ENCODE data around the gene C5orf58.

Gene C5orf58

GRCh38 chr5:170232786-170233185, at the start of gene C5orf58:
Gene C5orf58 (plus strand): TSS chr5:170232985. CDS start chr5:170234977, 1,992 bp downstream.
- no peak within 1 kb of the TSS for H3K27ac ChIP-seq (ENCODE audit: low read depth, low read length)
- no peaks in the 10 kb centered on the region for H3K4me1 ChIP-seq (ENCODE audit: control insufficient read depth, insufficient read depth, low read length)
- H3K4me3 ChIP-seq (ENCODE audit: low read depth, low read length), result no peak within 1 kb of the TSS
- no peaks in the 10 kb centered on the region for H3K9me3 ChIP-seq (ENCODE audit: control insufficient read depth, insufficient read depth, low read length)
- H3K27me3 ChIP-seq (ENCODE audit: control insufficient read depth, insufficient read depth, low read length), result no peaks in the 10 kb centered on the region
- H3K9ac ChIP-seq (ENCODE audit: low read depth, low read length), result no peak within 1 kb of the TSS
- H3K36me3 ChIP-seq (ENCODE audit: control insufficient read depth, insufficient read depth, low read length), result no peaks in the 10 kb centered on the region

- H3K36me3 ChIP-seq (ENCODE audit: control insufficient read depth, insufficient read depth, low read length), result no peaks in the 10 kb centered on the region
- H3K9ac ChIP-seq (ENCODE audit: low read depth, low read length), result no peak overlapping the region
- no peak overlapping the region for H3K27ac ChIP-seq (ENCODE audit: low read depth, low read length)
- H3K9me3 ChIP-seq (ENCODE audit: control insufficient read depth, insufficient read depth, low read length), result no peaks in the 10 kb centered on the region
- no peak overlapping the region for H3K4me3 ChIP-seq (ENCODE audit: low read depth, low read length)
- no peaks in the 10 kb centered on the region for H3K4me1 ChIP-seq (ENCODE audit: control insufficient read depth, insufficient read depth, low read length)
- no peaks in the 10 kb centered on the region for H3K27me3 ChIP-seq (ENCODE audit: control insufficient read depth, insufficient read depth, low read length)
These were observed 48.7 kb upstream of the C5orf58 start for GRCh38 chr5:170183816-170184687.

GRCh38 chr5:170184737-170185136, 48.0 kb upstream of the C5orf58 start:
- Histone ChIP-seq H3K4me1 (ENCODE audit: control insufficient read depth, insufficient read depth, low read length) (no peaks in the 10 kb centered on the region), H3K9me3 (ENCODE audit: control insufficient read depth, insufficient read depth, low read length) (no peaks in the 10 kb centered on the region), H3K4me3 (ENCODE audit: low read depth, low read length) (no peak overlapping the region), H3K9ac (ENCODE audit: low read depth, low read length) (no peak overlapping the region), H3K27me3 (ENCODE audit: control insufficient read depth, insufficient read depth, low read length) (no peaks in the 10 kb centered on the region), H3K36me3 (ENCODE audit: control insufficient read depth, insufficient read depth, low read length) (no peaks in the 10 kb centered on the region), H3K27ac (ENCODE audit: low read depth, low read length) (no peak overlapping the region)

DNA sequence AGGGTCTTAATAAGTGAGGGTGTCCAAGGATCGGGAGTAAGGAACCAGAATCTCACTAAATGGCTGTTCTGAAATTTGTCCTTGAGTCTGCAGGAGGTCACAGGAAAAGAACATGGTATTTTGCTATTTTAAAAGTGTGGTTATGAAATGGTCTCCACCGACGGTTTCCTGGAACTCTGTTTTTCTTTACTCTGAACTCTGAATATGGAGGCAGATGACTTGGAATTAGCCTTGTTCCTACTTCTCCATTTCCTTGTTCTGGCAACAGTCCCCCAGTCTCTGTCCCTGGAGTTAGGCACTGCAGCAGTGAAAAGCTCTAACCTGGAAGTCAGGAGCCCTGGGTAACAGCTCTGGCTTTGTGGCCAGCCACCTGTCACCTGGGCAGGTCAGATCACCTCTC, 46.6 kb upstream of the C5orf58 start:
- Histone ChIP-seq H3K27ac (ENCODE audit: low read depth, low read length) (no peak overlapping the region), H3K27me3 (ENCODE audit: control insufficient read depth, insufficient read depth, low read length) (no peaks in the 10 kb centered on the region), H3K4me3 (ENCODE audit: low read depth, low read length) (no peak overlapping the region), H3K9ac (ENCODE audit: low read depth, low read length) (no peak overlapping the region), H3K4me1 (ENCODE audit: control insufficient read depth, insufficient read depth, low read length) (peaks cover 10% of the 10 kb centered on the region), H3K36me3 (ENCODE audit: control insufficient read depth, insufficient read depth, low read length) (no peaks in the 10 kb centered on the region), H3K9me3 (ENCODE audit: control insufficient read depth, insufficient read depth, low read length) (no peaks in the 10 kb centered on the region)

DNA sequence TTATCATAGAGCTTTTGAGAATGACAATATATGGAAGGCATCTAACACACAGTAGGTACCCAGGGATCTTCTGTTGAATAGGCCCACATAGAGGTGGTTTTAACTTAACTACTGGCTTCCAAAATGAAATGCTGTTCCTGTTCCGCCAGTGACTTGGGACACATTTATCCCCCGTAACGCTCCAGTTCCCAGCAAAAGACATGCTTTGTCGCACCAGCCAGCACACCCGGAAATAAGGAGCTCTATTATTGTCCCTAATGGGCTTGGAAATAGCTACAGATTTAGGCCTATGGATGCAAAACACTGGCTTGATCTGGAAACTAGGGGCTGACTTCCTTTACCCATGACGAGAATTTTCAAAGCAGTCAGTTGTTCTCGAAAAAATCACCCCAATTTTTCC, 45.9 kb upstream of the C5orf58 start:
- H3K9ac ChIP-seq (ENCODE audit: low read depth, low read length), result no peak overlapping the region
- H3K27ac ChIP-seq (ENCODE audit: low read depth, low read length), result no peak overlapping the region
- no peaks in the 10 kb centered on the region for H3K9me3 ChIP-seq (ENCODE audit: control insufficient read depth, insufficient read depth, low read length)
- H3K36me3 ChIP-seq (ENCODE audit: control insufficient read depth, insufficient read depth, low read length), result no peaks in the 10 kb centered on the region
- peaks cover 11% of the 10 kb centered on the region for H3K4me1 ChIP-seq (ENCODE audit: control insufficient read depth, insufficient read depth, low read length)
- no peaks in the 10 kb centered on the region for H3K27me3 ChIP-seq (ENCODE audit: control insufficient read depth, insufficient read depth, low read length)
- H3K4me3 ChIP-seq (ENCODE audit: low read depth, low read length), result no peak overlapping the region

GRCh38 chr5:170190436-170191134, 42.2 kb upstream of the C5orf58 start:
- no peaks in the 10 kb centered on the region for H3K27me3 ChIP-seq (ENCODE audit: control insufficient read depth, insufficient read depth, low read length)
- H3K4me1 ChIP-seq (ENCODE audit: control insufficient read depth, insufficient read depth, low read length), result peaks cover 11% of the 10 kb centered on the region
- no peaks in the 10 kb centered on the region for H3K9me3 ChIP-seq (ENCODE audit: control insufficient read depth, insufficient read depth, low read length)
- H3K36me3 ChIP-seq (ENCODE audit: control insufficient read depth, insufficient read depth, low read length), result no peaks in the 10 kb centered on the region
- no peak overlapping the region for H3K27ac ChIP-seq (ENCODE audit: low read depth, low read length)
- H3K4me3 ChIP-seq (ENCODE audit: low read depth, low read length), result no peak overlapping the region
- no peak overlapping the region for H3K9ac ChIP-seq (ENCODE audit: low read depth, low read length)

DNA sequence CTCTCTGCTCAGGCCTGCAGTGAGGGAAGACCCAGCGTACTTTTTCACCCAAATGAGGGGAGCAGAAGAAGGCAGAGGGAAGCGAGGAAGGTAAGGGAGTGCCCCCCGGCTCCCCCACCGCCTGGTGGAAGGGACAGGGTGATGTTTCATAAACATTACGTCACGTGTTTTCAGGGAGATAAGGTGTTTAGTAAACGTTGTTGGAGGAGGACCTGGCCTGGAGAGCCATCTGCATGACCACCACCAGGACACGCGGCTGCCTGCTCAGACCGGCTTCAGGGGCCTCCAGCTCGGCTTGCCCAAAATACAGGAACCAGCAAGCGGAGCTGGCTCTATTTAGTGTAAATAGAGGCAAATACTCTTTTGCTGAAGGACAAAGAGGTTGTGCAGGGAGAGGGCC, 40.0 kb upstream of the C5orf58 start:
- peaks cover 11% of the 10 kb centered on the region for H3K4me1 ChIP-seq (ENCODE audit: control insufficient read depth, insufficient read depth, low read length)
- no peak overlapping the region for H3K9ac ChIP-seq (ENCODE audit: low read depth, low read length)
- H3K9me3 ChIP-seq (ENCODE audit: control insufficient read depth, insufficient read depth, low read length), result no peaks in the 10 kb centered on the region
- H3K27ac ChIP-seq (ENCODE audit: low read depth, low read length), result no peak overlapping the region
- no peaks in the 10 kb centered on the region for H3K27me3 ChIP-seq (ENCODE audit: control insufficient read depth, insufficient read depth, low read length)
- no peaks in the 10 kb centered on the region for H3K36me3 ChIP-seq (ENCODE audit: control insufficient read depth, insufficient read depth, low read length)
- no peak overlapping the region for H3K4me3 ChIP-seq (ENCODE audit: low read depth, low read length)

- no peaks in the 10 kb centered on the region for H3K27me3 ChIP-seq (ENCODE audit: control insufficient read depth, insufficient read depth, low read length)
- no peaks in the 10 kb centered on the region for H3K36me3 ChIP-seq (ENCODE audit: control insufficient read depth, insufficient read depth, low read length)
- no peaks in the 10 kb centered on the region for H3K9me3 ChIP-seq (ENCODE audit: control insufficient read depth, insufficient read depth, low read length)
- no peak overlapping the region for H3K9ac ChIP-seq (ENCODE audit: low read depth, low read length)
- no peak overlapping the region for H3K4me3 ChIP-seq (ENCODE audit: low read depth, low read length)
- H3K4me1 ChIP-seq (ENCODE audit: control insufficient read depth, insufficient read depth, low read length), result peaks cover 3% of the 10 kb centered on the region; the same call in 1 of the 2 replicates
- no peak overlapping the region for H3K27ac ChIP-seq (ENCODE audit: low read depth, low read length)
These were observed 36.8 kb upstream of the C5orf58 start for GRCh38 chr5:170195961-170196360.

DNA sequence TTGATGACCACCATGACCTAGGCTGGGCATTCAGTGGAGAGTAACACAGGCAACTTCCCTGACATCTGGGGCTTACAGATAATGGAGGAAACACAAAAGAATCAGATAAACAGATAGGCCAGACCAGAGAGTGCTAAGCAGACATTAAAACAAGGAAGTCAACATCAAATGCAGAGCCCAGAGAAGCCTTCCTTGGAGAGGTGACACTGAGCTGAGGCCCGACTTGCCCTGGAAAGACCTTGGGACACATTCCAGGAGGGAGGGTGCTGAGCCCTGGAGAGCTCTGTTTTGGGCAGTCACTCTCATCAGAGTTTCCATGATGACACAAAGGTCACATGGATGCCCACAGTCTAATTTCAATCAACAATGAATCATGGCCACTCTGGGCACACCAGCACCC, 31.9 kb upstream of the C5orf58 start:
- Histone ChIP-seq H3K27me3 (ENCODE audit: control insufficient read depth, insufficient read depth, low read length) (no peaks in the 10 kb centered on the region), H3K4me3 (ENCODE audit: low read depth, low read length) (no peak overlapping the region), H3K36me3 (ENCODE audit: control insufficient read depth, insufficient read depth, low read length) (no peaks in the 10 kb centered on the region), H3K27ac (ENCODE audit: low read depth, low read length) (no peak overlapping the region), H3K9ac (ENCODE audit: low read depth, low read length) (no peak overlapping the region), H3K9me3 (ENCODE audit: control insufficient read depth, insufficient read depth, low read length) (no peaks in the 10 kb centered on the region), H3K4me1 (ENCODE audit: control insufficient read depth, insufficient read depth, low read length) (no peaks in the 10 kb centered on the region)

- Histone ChIP-seq H3K9ac (ENCODE audit: low read depth, low read length) (no peak overlapping the region), H3K36me3 (ENCODE audit: control insufficient read depth, insufficient read depth, low read length) (no peaks in the 10 kb centered on the region), H3K9me3 (ENCODE audit: control insufficient read depth, insufficient read depth, low read length) (no peaks in the 10 kb centered on the region), H3K27ac (ENCODE audit: low read depth, low read length) (no peak overlapping the region), H3K27me3 (ENCODE audit: control insufficient read depth, insufficient read depth, low read length) (no peaks in the 10 kb centered on the region), H3K4me3 (ENCODE audit: low read depth, low read length) (no peak overlapping the region), H3K4me1 (ENCODE audit: control insufficient read depth, insufficient read depth, low read length) (no peaks in the 10 kb centered on the region)
These were observed 31.5 kb upstream of the C5orf58 start for GRCh38 chr5:170201311-170201710.

- Histone ChIP-seq H3K9ac (ENCODE audit: low read depth, low read length) (no peak overlapping the region), H3K36me3 (ENCODE audit: control insufficient read depth, insufficient read depth, low read length) (no peaks in the 10 kb centered on the region), H3K27me3 (ENCODE audit: control insufficient read depth, insufficient read depth, low read length) (no peaks in the 10 kb centered on the region), H3K27ac (ENCODE audit: low read depth, low read length) (no peak overlapping the region), H3K4me3 (ENCODE audit: low read depth, low read length) (no peak overlapping the region), H3K4me1 (ENCODE audit: control insufficient read depth, insufficient read depth, low read length) (no peaks in the 10 kb centered on the region), H3K9me3 (ENCODE audit: control insufficient read depth, insufficient read depth, low read length) (no peaks in the 10 kb centered on the region)
These were observed 30.7 kb upstream of the C5orf58 start for GRCh38 chr5:170202117-170202516.
